ENCODE results near the gene AS3MT. TPM values are rescaled to one million over a fixed set of nuclear protein-coding genes. Genes with fewer than 3 reads are reported as not detected.

Gene AS3MT
- total and polyA plus RNA-seq, 2 of the 8 experiments (the other 6 are each of a cell fraction or from before 2014, with no cell fraction given), result 5.8 to 10.3 TPM

- TF ChIP-seq FOSL1 (IDR thresholded peaks at IDR 0.05; ENCODE audit: insufficient read depth, low read depth, low read length), result no peak
- no peak for TF ChIP-seq BCL11A (IDR thresholded peaks at IDR 0.05; ENCODE audit: low read depth in 2 of 2, low read length in 2 of 2)
- no peak for TF ChIP-seq RBBP5 (IDR thresholded peaks at IDR 0.05; ENCODE audit: borderline replicate concordance, low read depth, low read length)
- no peak for TF ChIP-seq ZNF274 (IDR thresholded peaks at IDR 0.05; ENCODE audit: borderline replicate concordance, extremely low read depth, low read length)
These were observed 54.3 kb downstream of the AS3MT start (continued) for GRCh38 chr10:102923601-102924000.

Data from H1 (cell line).